Smooth muscle cell of the brain vasculature (primary cell): ENCODE measurements around the gene KMT5C.

Experiments
- DNase-seq: peaks from one replicate; pipeline ENCODE4 v3.0.0-alpha.2; 2012; ENCODE audit warnings: low read depth, low spot score

The KMT5C gene

DNA sequence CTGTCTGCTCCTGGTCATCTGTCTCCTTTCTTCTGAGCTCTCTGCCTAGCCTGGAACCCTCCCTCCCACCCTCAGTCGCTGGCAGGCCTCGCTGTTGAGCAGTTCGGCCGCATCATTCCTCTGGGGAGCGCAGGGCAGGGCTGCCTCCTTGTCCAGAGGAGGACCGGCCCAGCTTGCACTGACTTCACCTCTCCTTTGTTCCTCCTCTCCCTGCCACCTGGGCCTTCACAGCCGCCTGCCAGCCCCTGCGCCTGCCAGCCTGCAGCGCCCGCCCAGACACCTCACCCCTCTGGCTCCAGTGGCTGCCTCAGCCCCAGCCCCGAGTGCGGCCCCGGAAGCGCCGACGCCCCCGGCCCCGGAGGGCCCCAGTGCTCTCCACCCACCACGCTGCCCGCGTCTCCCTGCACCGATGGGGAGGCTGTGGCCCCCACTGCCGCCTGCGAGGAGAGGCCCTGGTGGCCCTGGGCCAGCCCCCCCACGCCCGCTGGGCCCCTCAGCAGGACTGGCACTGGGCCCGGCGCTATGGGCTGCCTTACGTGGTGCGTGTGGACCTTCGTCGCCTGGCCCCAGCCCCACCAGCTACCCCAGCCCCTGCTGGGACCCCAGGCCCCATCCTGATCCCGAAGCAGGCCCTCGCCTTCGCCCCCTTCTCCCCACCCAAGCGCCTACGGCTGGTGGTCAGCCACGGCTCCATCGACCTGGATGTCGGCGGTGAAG lies 7.2 kb downstream of the KMT5C start:
- no peak for DNase-seq

- no peak for DNase-seq
Measured at GRCh38 chr19:55347442-55348009, 7.8 kb downstream of the KMT5C start.

- DNase-seq: no peak
Measured at GRCh38 chr19:55348317-55349034, 8.8 kb downstream of the KMT5C start.

DNA sequence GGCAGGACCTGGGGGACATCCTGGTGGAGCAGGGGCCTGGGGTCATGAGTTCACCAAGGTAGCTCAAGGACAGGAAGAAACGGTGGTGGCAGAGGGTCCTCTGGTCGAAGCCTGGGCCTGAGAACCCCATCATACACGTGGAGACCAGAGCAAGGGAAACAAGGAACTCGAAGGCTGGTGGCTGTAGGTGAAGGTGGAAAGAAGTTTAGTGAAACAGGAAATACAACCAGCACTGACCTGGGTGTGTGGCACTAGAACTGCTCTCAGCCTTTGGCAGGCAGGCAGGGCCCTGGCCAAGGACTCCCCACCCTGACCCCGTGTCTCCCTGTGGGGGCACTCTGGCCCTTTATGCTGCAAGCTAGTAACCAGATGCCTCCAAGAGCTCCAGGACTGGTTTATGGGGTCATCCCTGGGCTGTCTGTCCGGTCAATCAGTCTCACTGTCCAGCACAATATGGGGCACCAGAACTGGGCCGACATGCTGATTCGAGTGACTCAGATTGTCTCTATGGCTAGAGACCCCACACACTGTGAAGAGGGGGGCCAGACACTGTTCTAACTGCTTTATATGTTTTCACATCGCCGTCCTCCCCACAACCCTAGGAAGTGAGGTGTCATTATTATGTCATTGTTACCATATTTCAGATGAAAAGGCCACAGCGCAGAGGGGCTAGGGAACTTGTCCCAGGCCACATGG lies 11.1 kb downstream of the KMT5C start:
- no peak for DNase-seq

DNA sequence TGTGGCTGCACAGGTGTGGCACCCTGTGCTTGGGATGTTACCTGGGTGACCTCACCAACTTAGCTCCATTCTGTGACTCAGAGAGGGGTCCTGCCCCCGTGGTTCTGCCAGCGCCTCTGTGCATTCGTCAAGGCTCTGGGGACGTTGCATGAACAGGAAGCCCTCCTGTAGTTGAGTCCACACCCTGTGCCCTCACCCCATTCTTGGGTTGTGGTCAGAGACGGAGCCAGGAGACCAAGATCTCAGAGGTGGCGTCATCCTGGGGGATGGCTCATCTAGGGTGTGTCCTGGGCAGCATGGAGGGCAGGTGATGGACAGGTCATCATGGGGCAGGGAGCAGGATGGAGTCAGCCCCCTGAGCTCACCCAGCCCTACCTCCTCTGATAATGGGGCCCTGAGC lies 12.4 kb downstream of the KMT5C start:
- DNase-seq: no peak

DNA sequence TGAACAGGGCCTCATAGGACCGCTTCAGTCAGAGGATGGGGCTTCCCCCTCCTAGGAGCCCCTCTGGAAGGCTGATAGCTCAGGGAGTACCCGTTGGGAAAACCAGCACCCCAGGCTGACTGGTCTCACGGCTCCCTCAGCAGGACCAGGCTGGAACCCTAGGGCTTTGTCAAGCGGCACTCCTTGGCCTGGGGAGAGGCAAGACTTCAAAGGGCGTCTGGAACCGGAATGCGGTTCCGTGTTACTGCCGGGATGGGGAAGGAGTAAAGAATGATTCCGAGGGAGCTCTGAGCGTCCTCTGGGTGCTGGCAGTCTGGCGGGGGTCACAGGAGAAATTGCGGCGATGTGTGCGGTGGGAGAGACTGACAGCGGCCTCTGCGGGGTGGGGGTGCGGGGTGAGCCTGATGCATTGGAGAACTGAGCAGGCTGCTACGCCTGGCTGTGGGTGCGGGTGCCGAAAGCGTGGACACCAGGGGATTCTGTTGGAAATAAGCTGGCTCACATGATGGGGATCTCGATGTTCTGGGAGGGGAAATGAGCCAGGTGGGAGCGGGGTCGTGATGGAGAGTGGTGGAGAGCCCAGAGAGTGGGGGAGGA lies 13.0 kb downstream of the KMT5C start:
- DNase-seq: no peak

- no peak for DNase-seq
Measured at GRCh38 chr19:55353356-55353802, 13.7 kb downstream of the KMT5C start.

DNA sequence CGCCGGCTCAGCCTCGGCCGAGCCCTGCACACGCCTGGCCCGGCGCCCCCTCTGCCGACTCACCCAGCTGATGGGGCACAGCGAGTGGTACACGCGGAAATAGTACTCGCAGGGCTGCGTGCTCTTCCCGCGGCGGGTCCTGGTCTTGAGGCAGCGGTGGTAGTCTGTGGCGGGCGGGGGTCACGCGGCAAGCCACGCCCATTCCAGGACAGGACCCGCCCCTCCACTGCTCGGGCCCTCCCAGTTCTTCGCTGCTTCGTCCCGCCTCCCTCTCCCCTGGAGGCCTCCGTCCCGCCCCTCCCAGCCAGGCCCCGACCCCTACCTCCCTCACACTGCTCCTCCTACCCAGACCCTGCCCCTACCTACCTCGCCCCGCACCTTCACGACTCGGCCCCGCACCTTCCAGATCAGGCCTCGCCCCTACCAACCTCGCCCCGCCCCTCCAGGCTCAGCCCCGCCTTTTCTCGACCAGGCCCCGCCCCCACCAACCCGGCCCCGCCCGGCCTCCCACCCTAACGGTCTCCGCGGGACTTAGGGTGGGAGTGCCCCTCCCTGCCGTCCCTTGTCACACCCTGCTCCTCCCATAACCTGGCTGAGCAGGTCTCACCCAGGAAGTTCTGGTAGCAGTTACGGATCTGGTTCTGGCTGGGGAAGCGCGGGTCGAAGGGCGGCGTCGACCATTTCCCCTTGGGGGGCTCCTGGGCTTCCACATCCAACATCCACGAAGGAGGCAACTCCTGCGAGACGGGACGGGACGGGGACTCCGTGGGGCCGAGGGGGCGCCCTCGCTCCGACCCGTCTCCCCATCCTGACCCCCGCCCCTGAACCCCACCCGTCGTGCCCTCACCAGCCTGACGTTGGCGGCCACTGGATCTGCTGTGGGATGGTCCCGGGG lies 14.4 kb downstream of the KMT5C start:
- DNase-seq: no peak

DNA sequence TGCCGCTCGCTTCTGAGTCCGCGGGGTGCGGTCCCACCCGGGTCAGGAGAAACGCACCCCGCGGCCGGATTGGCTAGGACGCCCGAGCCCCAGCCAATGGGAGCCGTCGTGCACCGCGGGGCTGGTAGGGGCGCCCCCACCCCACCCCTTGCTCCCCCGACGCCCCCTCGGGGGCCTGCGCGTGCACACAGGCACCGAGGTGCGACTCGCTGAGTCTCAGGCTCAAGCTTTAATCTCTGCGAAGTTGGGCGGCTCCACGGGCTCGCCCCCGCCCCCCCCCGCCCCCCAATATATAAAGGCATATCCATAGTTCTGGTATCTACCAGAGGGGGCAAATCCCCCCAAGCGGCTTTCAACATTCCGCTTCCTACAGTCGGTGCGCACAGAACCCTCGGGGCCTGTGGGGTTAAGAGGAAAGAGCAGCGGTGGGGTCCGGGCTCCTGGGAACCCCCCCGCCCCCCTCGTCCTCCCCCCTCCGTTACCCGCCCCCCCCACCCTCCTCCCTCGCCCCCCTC lies 15.1 kb downstream of the KMT5C start, which contains the start of gene COX6B2:
Gene COX6B2 (minus strand): TSS at position 22 of the 515 bp plus-strand sequence. CDS start 198 bp downstream, outside the sequence.
- DNase-seq: no peak

DNA sequence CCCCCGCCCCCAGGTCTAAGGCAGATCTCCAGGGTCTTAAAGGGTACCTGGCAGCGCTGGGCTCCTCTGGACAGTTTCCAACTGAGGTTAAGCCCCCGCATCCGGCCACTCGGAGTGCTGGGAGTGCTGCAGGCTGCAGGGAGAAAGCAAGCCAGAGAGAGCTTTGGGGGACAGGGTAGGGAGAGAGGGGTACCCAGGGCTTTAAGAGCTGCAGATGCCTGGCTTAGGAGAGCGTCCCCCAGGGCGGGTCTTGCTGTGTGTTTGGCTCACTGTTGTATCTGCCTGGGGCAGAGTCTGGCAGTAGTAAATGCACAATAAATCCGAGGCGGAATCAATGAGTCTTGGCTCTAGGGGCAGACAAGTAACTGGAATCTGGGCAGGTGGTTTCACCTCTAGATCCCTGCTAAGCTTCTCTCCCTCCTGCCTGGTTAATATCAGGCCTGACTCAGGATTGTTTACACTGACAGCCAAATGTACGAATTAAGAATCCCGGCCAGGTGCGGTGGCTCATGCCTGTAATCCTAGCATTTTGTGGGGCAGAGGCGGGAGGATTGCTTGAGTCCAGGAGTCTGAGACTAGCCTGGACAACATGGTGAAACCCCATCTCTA lies 15.6 kb downstream of the KMT5C start:
- no peak for DNase-seq

DNA sequence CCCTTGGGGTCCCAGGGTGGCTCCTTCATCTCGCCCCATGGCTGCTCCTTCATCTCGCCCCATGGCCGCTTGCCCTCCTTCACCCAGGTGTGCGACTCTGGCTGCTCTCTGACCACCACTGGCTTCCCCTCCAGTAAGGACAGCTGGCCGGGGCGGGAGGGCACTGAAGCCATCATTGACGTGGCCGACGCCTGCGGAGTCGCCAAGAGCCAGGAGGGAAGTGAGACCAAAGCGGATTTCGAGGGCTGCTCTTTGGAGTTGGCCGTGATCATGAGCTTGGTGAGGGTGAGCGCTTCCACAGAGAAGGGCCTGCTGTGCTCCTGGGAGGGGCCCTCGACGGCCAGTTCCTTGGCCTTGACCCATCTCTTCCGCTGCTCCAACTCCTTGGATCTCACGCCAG lies 18.8 kb downstream of the KMT5C start:
- no peak for DNase-seq

- DNase-seq: no peak
Measured at GRCh38 chr19:55358943-55359908, 19.6 kb downstream of the KMT5C start.

DNA sequence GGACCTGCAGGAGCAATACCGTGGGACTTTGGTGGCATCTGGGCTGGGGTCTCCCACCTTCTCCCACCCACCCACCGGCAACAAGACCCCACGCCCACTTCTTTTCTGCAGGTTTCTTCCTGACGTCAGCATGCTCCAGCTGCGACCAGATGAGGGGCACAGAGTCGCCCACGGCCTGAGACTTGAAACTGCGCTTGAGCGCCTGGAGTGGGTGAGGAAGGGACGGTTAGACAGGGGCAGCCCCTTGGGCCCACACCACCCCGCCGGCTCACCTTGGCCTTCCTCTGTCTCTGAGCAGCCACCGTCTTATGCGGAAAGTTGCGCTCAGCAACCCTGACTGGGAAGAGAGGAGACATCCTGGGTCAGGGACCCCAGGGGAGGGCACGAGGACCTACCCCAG lies 21.2 kb downstream of the KMT5C start:
- DNase-seq: no peak

DNA sequence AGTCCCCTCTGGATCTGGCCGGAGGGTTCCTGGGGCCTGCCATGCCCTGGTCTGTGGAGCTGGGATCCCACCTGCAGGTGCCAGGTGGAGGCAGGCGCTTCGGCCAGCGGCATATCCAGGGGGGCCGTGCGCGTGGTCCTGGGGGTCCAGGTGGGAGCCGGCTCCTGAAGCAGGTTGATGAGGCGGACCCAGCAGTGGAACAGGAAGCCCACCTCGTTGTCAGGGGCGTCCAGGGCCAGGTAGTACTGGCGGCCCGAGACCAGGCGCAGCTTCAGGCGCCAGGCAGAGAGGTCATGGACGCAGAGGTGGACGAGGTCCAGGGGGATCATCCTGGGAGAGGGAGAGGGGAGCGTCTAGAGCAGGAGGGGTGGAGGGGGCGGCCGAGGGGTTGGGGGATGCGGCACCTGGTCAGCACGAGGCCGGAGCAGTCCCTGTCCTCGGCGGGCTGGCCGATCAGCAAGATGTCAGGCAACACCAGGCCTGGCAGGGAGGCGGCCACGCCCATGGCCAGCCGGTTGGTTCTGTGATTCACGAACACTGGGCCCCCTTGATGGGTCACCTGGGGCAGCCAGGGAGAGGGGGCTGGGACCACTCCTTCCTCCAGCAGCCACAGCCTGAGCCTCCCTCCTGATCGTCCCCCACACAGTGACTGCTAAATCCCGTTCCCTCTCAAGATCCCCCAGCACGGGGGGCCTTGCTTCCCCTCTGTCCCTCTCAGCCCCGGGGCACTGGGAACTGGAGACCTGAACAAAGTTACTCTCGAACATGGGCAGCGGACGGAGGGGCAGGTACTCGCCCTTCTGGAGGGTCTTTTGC lies 22.7 kb downstream of the KMT5C start:
- DNase-seq: no peak

GRCh38 chr19:55362990-55363716 lies 23.5 kb downstream of the KMT5C start, which contains the start of gene GARIN5B:
GARIN5B (minus strand) TSS chr19:55363260; CDS start chr19:55363066, 194 bp downstream.
- no peak for DNase-seq

GRCh38 chr19:55365245-55365644 lies 25.6 kb downstream of the KMT5C start:
- DNase-seq: no peak

- no peak for DNase-seq
Measured at GRCh38 chr19:55365964-55366363, 26.3 kb downstream of the KMT5C start.
